SK-N-SH (cell line): ENCODE results near the gene REX1BD. TPM values are rescaled to one million over a fixed set of nuclear protein-coding genes. Genes with fewer than 3 reads are reported as not detected.

Experiments used
- CTCF ChIA-PET: fragments of 300-600, 350-600 bp; formaldehyde crosslinking; extraction: SDS; loops from one replicate; lab custom pipeline; 2021; lab: Yijun Ruan, JAX
- POLR2A ChIA-PET: fragments of 350-600 bp; sonication (Branson Sonifier 250); formaldehyde crosslinking; extraction: SDS; loops from one replicate; lab custom pipeline; 2020; ENCODE audit warnings: antibody characterized with exemption, inconsistent platforms; lab: Yijun Ruan, JAX
- DNase-seq: peaks from one replicate; pipeline ENCODE4 v3.0.0; 2012
- H2AFZ ChIP-seq: fragments of 200-600 bp; sonication (generic); 2 replicates; pipeline ENCODE4 v1.8.1; 2016; ENCODE audit warnings: antibody characterized with exemption, mild to moderate bottlenecking, low read depth
- H3F3A ChIP-seq: fragments of 200-600 bp; sonication (generic); replicated peaks from 2 replicates; pipeline ENCODE3; 2016; ENCODE audit warnings: antibody characterized with exemption, mild to moderate bottlenecking; ENCODE audit not compliant: insufficient read depth
- H3K27ac ChIP-seq, 2 experiments: fragments of 200-500 bp in 1 of 2; fragments of 200-600 bp in 1 of 2; sonication (Bioruptor generic) in 1 of 2; sonication (generic), shearing (Covaris generic) in 1 of 2; 2 replicates each; pipeline versions ENCODE4 v1.5.1 to v1.6.1; 2014 to 2016; ENCODE audit warnings: low read depth in 2 of 2, inconsistent platforms in 1 of 2, low read length in 1 of 2, mild to moderate bottlenecking in 1 of 2, mixed read lengths in 1 of 2
- H3K27me3 ChIP-seq: fragments of 200-600 bp; sonication (generic), shearing (Covaris generic); 2 replicates; pipeline ENCODE4 v1.6.1; 2016; ENCODE audit warnings: mixed run types; ENCODE audit not compliant: insufficient read depth
- H3K36me3 ChIP-seq, 2 experiments: fragments of 200-500 bp in 1 of 2; fragments of 200-600 bp in 1 of 2; sonication (Bioruptor generic) in 1 of 2; sonication (generic) in 1 of 2; replicated peaks in 1 of 2; 2 replicates each; pipeline versions ENCODE3 to v1.5.1; 2014 to 2016; ENCODE audit warnings: low read length in 1 of 2, mild to moderate bottlenecking in 1 of 2; ENCODE audit not compliant: insufficient read depth in 2 of 2, control insufficient read depth in 1 of 2
- H3K4me1 ChIP-seq, 2 experiments: fragments of 200-500 bp in 1 of 2; fragments of 200-600 bp in 1 of 2; sonication (Bioruptor generic) in 1 of 2; sonication (generic), shearing (Covaris generic) in 1 of 2; 2 replicates each; pipeline versions ENCODE4 v1.5.1 to v1.6.1; 2014 to 2016; ENCODE audit warnings: low read depth in 1 of 2, low read length in 1 of 2, mixed run types in 1 of 2; ENCODE audit not compliant: insufficient read depth in 2 of 2, control insufficient read depth in 1 of 2
- H3K4me2 ChIP-seq: fragments of 200-600 bp; sonication (generic), shearing (Covaris generic); 2 replicates; pipeline ENCODE4 v1.6.1; 2017; ENCODE audit warnings: mixed run types
- H3K4me3 ChIP-seq, 2 experiments: fragments of 200-500 bp in 1 of 2; fragments of 200-600 bp in 1 of 2; sonication (Bioruptor generic) in 1 of 2; sonication (generic), shearing (Covaris generic) in 1 of 2; 2 replicates each; pipeline versions ENCODE4 v1.5.1 to v1.8.1; 2014 to 2016; ENCODE audit warnings: low read depth in 2 of 2, inconsistent platforms in 1 of 2, low read length in 1 of 2, mild to moderate bottlenecking in 1 of 2, mixed read lengths in 1 of 2, moderate library complexity in 1 of 2
- H3K79me2 ChIP-seq: fragments of 200-600 bp; sonication (generic); 2 replicates; pipeline ENCODE4 v1.8.1; 2017; ENCODE audit warnings: mild to moderate bottlenecking; ENCODE audit not compliant: insufficient read depth
- H3K9ac ChIP-seq: fragments of 200-600 bp; sonication (generic); 2 replicates; pipeline ENCODE4 v1.6.1; 2017; ENCODE audit warnings: mixed run types
- H3K9me2 ChIP-seq: fragments of 200-600 bp; sonication (generic); 2 replicates; pipeline ENCODE4 v1.6.1; 2017; ENCODE audit warnings: mixed run types
- H3K9me3 ChIP-seq: fragments of 200-600 bp; sonication (generic); 2 replicates; pipeline ENCODE4 v1.6.1; 2017; ENCODE audit warnings: mixed run types, mild to moderate bottlenecking, moderate library complexity
- H4K20me1 ChIP-seq: fragments of 200-600 bp; sonication (generic); 2 replicates; pipeline ENCODE4 v1.6.1; 2017; ENCODE audit warnings: mild to moderate bottlenecking, mixed run types; ENCODE audit not compliant: insufficient read depth
- ELF1 ChIP-seq: IDR thresholded peaks from 2 replicates; pipeline ENCODE4 v1.4.0; 2012
- EZH2phosphoT487 ChIP-seq: fragments of 200-600 bp; sonication (generic); IDR thresholded peaks from 2 replicates; pipeline ENCODE4 v1.6.1; 2017; ENCODE audit warnings: low read depth, mixed run types, mild to moderate bottlenecking, antibody characterized with exemption, moderate library complexity, borderline replicate concordance
- FOSL2 ChIP-seq: IDR thresholded peaks from 2 replicates; pipeline ENCODE4 v1.4.0; 2012; ENCODE audit warnings: low read depth, mild to moderate bottlenecking, moderate library complexity, borderline replicate concordance
- FOXJ3 ChIP-seq: sonication (generic); formaldehyde crosslinking; IDR thresholded peaks from 2 replicates; pipeline ENCODE4 v1.5.1; 2020; ENCODE audit warnings: mild to moderate bottlenecking, missing genetic modification reagents
- GABPA ChIP-seq: IDR thresholded peaks from 2 replicates; pipeline ENCODE4 v1.4.0; 2012; ENCODE audit warnings: low read depth, mild to moderate bottlenecking
- GATA2 ChIP-seq: sonication (generic); formaldehyde crosslinking; IDR thresholded peaks from 2 replicates; pipeline ENCODE4 v1.5.0; 2020; ENCODE audit warnings: mild to moderate bottlenecking, missing genetic modification reagents
- JUND ChIP-seq: IDR thresholded peaks from 2 replicates; pipeline ENCODE4 v1.4.0; 2012
- MEF2A ChIP-seq: IDR thresholded peaks from 2 replicates; pipeline ENCODE4 v1.4.0; 2012; ENCODE audit warnings: low read depth, borderline replicate concordance
- MXI1 ChIP-seq: IDR thresholded peaks from 2 replicates; pipeline ENCODE4 v1.6.1; 2012; ENCODE audit warnings: mild to moderate bottlenecking, low read depth, low read length, improper control_type of control experiment
- NFIC ChIP-seq: IDR thresholded peaks from 2 replicates; pipeline ENCODE4 v1.4.0; 2012; ENCODE audit warnings: borderline replicate concordance
- NRF1 ChIP-seq: IDR thresholded peaks from 2 replicates; pipeline ENCODE4 v1.6.1; 2012; ENCODE audit warnings: low read depth, mild to moderate bottlenecking, low read length
- POLR2AphosphoS5 ChIP-seq: IDR thresholded peaks from 2 replicates; pipeline ENCODE4 v1.6.1; 2012; ENCODE audit warnings: low read depth, low read length
- RAD21 ChIP-seq: IDR thresholded peaks from 2 replicates; pipeline ENCODE4 v1.6.1; 2012; ENCODE audit warnings: mild to moderate bottlenecking, low read length
- SMC3 ChIP-seq: IDR thresholded peaks from 2 replicates; pipeline ENCODE4 v1.6.1; 2012; ENCODE audit warnings: low read depth, low read length, improper control_type of control experiment
- TAF1 ChIP-seq: IDR thresholded peaks from 2 replicates; pipeline ENCODE4 v1.6.1; 2012; ENCODE audit warnings: low read depth, mild to moderate bottlenecking, low read length, moderate library complexity, borderline replicate concordance
- TEAD4 ChIP-seq: IDR thresholded peaks from 2 replicates; pipeline ENCODE4 v1.4.0; 2012; ENCODE audit warnings: mild to moderate bottlenecking, borderline replicate concordance; ENCODE audit not compliant: insufficient read depth
- YY1 ChIP-seq: IDR thresholded peaks from 2 replicates; pipeline ENCODE4 v1.4.0; 2012; ENCODE audit warnings: low read depth, mild to moderate bottlenecking
- WGBS: methylation state at CpG from one replicate; pipeline ENCODE4 v1.1.6; 2017; ENCODE audit warnings: low lambda C conversion rate; 5-methylcytosine and 5-hydroxymethylcytosine counted together
- polyA plus RNA-seq, 3 experiments: library from polyadenylated mRNA; depleted of rRNA; stranded (reverse); fragments of >200 nt; gene quantifications; 2 replicates each; pipeline ENCODE4 v1.2.3, GENCODE V29; 2012
- TF ChIP-seq, protein P1 (sequence below): IDR thresholded peaks from 2 replicates; pipeline ENCODE4; 2012
- TF ChIP-seq, protein P2 (sequence below): IDR thresholded peaks from 2 replicates; pipeline ENCODE4 v1.6.1; 2012; ENCODE audit warnings: mild to moderate bottlenecking, low read depth, low read length, moderate library complexity
- TF ChIP-seq, protein P3 (sequence below): IDR thresholded peaks from 2 replicates; pipeline ENCODE4 v1.4.0; 2012; ENCODE audit warnings: low read depth
- TF ChIP-seq, protein P4 (sequence below): IDR thresholded peaks from 2 replicates; pipeline ENCODE4 v1.4.0; 2012; ENCODE audit warnings: low read depth, borderline replicate concordance
- TF ChIP-seq, protein P5 (sequence below): IDR thresholded peaks from 2 replicates; pipeline ENCODE4 v1.4.0; 2012; ENCODE audit warnings: low read depth, borderline replicate concordance

The REX1BD gene
- polyA plus RNA-seq, 1 of the 3 experiments (the other 2 are of a cell fraction), result 159 TPM

DNA sequence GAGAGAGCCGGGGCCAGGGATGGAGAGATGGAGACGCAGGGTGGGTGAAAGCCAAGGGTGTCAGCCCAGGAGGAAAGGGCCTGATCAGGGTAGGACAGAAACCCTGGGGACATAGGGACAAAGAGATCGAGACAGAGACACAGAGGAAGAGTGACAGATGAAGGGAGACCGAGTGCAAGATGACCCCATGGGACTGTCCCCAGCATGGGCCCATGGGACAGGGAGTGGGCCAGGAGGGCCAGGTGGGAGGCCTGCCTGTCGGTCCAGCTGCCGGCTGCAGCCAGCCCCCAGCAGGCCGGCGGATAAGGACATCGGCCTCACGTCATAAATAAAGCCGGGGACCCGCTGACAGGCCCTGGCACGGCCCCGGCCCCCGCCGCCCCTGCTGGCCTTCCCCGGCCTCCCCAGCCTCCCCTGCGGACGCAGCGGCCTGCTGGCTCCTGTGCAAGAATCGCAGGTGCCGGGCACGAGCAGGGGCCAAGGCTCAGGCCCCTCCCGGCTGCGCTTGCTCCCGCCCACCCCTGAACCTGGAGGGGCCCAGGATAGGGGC is 6.3 kb downstream of the REX1BD start:
- Histone ChIP-seq H3K9ac (no peak overlapping the region), H4K20me1 (no peaks in the 10 kb centered on the region)

GRCh38 chr19:18595475-18595874 is 6.9 kb downstream of the REX1BD start:
- no peaks in the 10 kb centered on the region for H3K27me3 ChIP-seq
- H3K9me2 ChIP-seq, result no peaks in the 10 kb centered on the region
- H3K36me3 ChIP-seq, result no peaks in the 10 kb centered on the region
- no peaks in the 10 kb centered on the region for H3K79me2 ChIP-seq
- no peak overlapping the region for H3K4me2 ChIP-seq
- no peaks in the 10 kb centered on the region for H4K20me1 ChIP-seq
- H3K4me1 ChIP-seq, result peaks cover under 1 to 36% of the 10 kb centered on the region in 2 experiments; a peak in 2 of 4 replicates
- no peak overlapping the region for H3K9ac ChIP-seq
- no peak overlapping the region for H2AFZ ChIP-seq
- peak; percentile 9 for DNase-seq
- H3K4me3 ChIP-seq, result no peak overlapping the region
- peaks cover 28% of the 10 kb centered on the region for H3F3A ChIP-seq
- CTCF ChIA-PET, result interaction anchor here (0.8 to 10.5 kb wide), 14 partner anchors 9 to 392 kb away, joined by 3 to 234 read pairs (median 6); partner anchors contain the start of gene UPF1
- 92% methylated on average over 6 of the region's 6 CpGs for WGBS
- no peaks in the 10 kb centered on the region for H3K9me3 ChIP-seq
- POLR2A ChIA-PET, result no interaction called here
- no peak overlapping the region for H3K27ac ChIP-seq
- TF ChIP-seq, protein P1, sequence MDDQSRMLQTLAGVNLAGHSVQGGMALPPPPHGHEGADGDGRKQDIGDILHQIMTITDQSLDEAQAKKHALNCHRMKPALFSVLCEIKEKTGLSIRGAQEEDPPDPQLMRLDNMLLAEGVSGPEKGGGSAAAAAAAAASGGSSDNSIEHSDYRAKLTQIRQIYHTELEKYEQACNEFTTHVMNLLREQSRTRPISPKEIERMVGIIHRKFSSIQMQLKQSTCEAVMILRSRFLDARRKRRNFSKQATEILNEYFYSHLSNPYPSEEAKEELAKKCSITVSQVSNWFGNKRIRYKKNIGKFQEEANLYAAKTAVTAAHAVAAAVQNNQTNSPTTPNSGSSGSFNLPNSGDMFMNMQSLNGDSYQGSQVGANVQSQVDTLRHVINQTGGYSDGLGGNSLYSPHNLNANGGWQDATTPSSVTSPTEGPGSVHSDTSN, result no peak
- TF ChIP-seq EZH2phosphoT487, result no peak
- no peak for TF ChIP-seq YY1
- TF ChIP-seq, protein P2, sequence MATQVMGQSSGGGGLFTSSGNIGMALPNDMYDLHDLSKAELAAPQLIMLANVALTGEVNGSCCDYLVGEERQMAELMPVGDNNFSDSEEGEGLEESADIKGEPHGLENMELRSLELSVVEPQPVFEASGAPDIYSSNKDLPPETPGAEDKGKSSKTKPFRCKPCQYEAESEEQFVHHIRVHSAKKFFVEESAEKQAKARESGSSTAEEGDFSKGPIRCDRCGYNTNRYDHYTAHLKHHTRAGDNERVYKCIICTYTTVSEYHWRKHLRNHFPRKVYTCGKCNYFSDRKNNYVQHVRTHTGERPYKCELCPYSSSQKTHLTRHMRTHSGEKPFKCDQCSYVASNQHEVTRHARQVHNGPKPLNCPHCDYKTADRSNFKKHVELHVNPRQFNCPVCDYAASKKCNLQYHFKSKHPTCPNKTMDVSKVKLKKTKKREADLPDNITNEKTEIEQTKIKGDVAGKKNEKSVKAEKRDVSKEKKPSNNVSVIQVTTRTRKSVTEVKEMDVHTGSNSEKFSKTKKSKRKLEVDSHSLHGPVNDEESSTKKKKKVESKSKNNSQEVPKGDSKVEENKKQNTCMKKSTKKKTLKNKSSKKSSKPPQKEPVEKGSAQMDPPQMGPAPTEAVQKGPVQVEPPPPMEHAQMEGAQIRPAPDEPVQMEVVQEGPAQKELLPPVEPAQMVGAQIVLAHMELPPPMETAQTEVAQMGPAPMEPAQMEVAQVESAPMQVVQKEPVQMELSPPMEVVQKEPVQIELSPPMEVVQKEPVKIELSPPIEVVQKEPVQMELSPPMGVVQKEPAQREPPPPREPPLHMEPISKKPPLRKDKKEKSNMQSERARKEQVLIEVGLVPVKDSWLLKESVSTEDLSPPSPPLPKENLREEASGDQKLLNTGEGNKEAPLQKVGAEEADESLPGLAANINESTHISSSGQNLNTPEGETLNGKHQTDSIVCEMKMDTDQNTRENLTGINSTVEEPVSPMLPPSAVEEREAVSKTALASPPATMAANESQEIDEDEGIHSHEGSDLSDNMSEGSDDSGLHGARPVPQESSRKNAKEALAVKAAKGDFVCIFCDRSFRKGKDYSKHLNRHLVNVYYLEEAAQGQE, result no peak
- no peak for TF ChIP-seq GATA2 (CRISPR knock-in tag)
- no peak for TF ChIP-seq TEAD4
- TF ChIP-seq MEF2A, result no peak
- TF ChIP-seq POLR2AphosphoS5, result no peak
- TF ChIP-seq NRF1, result no peak
- TF ChIP-seq SMC3, result no peak
- no peak for TF ChIP-seq RAD21
- TF ChIP-seq FOSL2, result no peak
- TF ChIP-seq, protein P3, sequence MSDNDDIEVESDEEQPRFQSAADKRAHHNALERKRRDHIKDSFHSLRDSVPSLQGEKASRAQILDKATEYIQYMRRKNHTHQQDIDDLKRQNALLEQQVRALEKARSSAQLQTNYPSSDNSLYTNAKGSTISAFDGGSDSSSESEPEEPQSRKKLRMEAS, result no peak
- TF ChIP-seq, protein P4, sequence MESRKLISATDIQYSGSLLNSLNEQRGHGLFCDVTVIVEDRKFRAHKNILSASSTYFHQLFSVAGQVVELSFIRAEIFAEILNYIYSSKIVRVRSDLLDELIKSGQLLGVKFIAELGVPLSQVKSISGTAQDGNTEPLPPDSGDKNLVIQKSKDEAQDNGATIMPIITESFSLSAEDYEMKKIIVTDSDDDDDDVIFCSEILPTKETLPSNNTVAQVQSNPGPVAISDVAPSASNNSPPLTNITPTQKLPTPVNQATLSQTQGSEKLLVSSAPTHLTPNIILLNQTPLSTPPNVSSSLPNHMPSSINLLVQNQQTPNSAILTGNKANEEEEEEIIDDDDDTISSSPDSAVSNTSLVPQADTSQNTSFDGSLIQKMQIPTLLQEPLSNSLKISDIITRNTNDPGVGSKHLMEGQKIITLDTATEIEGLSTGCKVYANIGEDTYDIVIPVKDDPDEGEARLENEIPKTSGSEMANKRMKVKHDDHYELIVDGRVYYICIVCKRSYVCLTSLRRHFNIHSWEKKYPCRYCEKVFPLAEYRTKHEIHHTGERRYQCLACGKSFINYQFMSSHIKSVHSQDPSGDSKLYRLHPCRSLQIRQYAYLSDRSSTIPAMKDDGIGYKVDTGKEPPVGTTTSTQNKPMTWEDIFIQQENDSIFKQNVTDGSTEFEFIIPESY, result no peak
- no peak for TF ChIP-seq NFIC
- no peak for TF ChIP-seq JUND
- no peak for TF ChIP-seq ELF1
- no peak for TF ChIP-seq FOXJ3 (CRISPR knock-in tag)

More for the DNA sequence above, 6.3 kb downstream of the REX1BD start:
- Histone ChIP-seq H3K4me3 (peak overlapping the region; percentile 32 to 46; a peak in 2 of 4 replicates), H3K27ac (no peak overlapping the region), H3K79me2 (0 out of 2 replicates have a peak, but pooled peaks cover under 1% of the 10 kb centered on the region), H3K9me3 (no peaks in the 10 kb centered on the region), H3K36me3 (no peaks in the 10 kb centered on the region), H3K4me2 (peak overlapping the region; percentile 89), H3F3A (peaks cover 34% of the 10 kb centered on the region), H3K27me3 (no peaks in the 10 kb centered on the region), H3K4me1 (peaks cover 6 to 36% of the 10 kb centered on the region in 2 experiments; a peak in 2 of 4 replicates), H3K9me2 (no peaks in the 10 kb centered on the region), H2AFZ (no peak overlapping the region)
- POLR2A ChIA-PET, result interaction anchor here (1.0 to 1.2 kb wide), 2 partner anchors 252 to 254 kb away, joined by 4 read pairs; no protein-coding TSS in a partner anchor
- CTCF ChIA-PET, result interaction anchor here (0.6 to 10.5 kb wide), 25 partner anchors 9 to 802 kb away, joined by 3 to 234 read pairs (median 4); partner anchors contain the start of genes COPE, CRLF1, DDX49 and KXD1
- TF ChIP-seq GABPA (no peak), MXI1 (no peak), TAF1 (no peak)
- TF ChIP-seq, protein P5, sequence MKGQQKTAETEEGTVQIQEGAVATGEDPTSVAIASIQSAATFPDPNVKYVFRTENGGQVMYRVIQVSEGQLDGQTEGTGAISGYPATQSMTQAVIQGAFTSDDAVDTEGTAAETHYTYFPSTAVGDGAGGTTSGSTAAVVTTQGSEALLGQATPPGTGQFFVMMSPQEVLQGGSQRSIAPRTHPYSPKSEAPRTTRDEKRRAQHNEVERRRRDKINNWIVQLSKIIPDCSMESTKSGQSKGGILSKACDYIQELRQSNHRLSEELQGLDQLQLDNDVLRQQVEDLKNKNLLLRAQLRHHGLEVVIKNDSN, result no peak
- WGBS, result 52% methylated on average over 4 of the region's 26 CpGs
- DNase-seq, result peak; percentile 48
